GM20431 (cell line): ENCODE measurements around the gene GSG1L.

Experiments used
- in situ Hi-C: fragments of 300-500 bp; cut with MseI, MboI; formaldehyde crosslinking; loops from one replicate; pipeline ENCODE4 v1.15.0; 2020; ENCODE audit warnings: low sequenced_read_pairs; ENCODE audit not compliant: unreplicated experiment

The GSG1L gene

GRCh38 chr16:28039493-28039892, 24.0 kb downstream of the GSG1L start:
- in situ Hi-C loops = no loop called here

- in situ Hi-C loops = no loop called here
Measured at GRCh38 chr16:28038409-28038808, 25.1 kb downstream of the GSG1L start.

- in situ Hi-C loops = no loop called here
Measured at GRCh38 chr16:28035866-28036393, 27.6 kb downstream of the GSG1L start.

DNA sequence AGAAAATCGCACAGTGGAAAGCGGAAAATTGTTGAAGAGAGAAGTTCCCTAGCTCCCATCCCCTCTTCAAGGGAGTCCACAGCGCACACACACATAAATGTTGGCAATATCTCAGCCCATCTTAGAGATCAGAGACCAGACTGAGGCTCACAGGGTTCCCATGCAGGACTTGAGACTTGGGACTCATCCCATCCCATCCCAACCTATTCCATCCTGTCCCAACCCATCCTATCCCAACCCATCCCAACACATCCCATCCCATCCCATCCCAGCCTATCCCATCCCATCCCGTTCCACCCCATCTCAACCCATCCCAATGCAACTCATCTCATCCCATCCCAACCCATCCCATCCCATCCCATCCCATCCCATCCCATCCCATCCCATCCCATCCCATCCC, 29.6 kb downstream of the GSG1L start:
- in situ Hi-C loops = no loop called here

DNA sequence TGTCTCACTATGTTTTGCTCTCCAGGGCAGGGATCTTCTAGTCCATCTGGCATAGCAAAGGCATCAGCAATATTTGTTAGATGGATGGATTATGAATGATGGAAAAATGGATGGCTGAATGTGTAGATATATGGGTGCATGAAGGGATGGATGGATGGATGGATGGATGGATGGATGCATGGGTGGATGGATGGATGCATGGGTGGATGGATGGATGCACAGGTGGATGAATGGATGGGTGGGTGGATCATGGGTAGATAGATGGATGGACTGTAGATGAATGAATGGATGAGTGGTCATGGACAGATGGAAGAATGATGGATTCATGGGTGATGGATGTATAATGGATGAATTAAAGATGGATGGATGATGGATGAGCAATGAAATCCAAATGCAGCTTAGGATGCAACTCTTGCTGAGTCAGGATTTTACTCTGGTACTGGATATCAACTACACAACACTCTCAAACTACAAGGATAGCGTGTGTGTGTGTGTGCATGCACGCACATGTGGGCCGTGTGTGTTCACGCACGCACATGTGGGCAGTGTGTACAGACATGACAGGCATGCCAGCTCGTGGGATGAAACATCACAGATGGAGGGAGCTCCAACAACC, 34.0 kb downstream of the GSG1L start:
- in situ Hi-C loops = no loop called here

DNA sequence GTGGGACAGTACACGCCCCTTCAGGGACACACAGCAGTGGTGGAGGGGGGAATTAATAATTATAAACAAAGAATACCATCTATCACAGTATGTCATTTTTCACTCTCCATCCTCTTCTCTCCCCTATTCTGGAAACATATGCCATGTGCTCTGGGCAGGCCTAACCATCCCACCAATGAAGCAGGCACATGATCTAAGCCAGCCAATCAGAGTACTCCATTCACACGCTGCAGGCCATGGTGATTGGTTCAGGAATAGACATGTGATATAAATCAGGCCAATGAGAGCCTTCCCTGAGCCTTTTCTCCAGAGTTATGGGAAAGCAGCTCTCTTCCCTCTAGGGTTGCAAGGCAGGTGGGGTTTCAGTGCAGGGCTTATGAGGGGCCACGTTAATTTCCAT, 36.5 kb downstream of the GSG1L start:
- in situ Hi-C loops = no loop called here

GRCh38 chr16:28025631-28026030, 37.9 kb downstream of the GSG1L start:
- in situ Hi-C loops = no loop called here

GRCh38 chr16:28019218-28019617, 44.3 kb downstream of the GSG1L start:
- in situ Hi-C loops = no loop called here

- in situ Hi-C loops = no loop called here
Measured at GRCh38 chr16:28014851-28015250, 48.7 kb downstream of the GSG1L start.

GRCh38 chr16:28013878-28014277, 49.6 kb downstream of the GSG1L start:
- in situ Hi-C loops = no loop called here

DNA sequence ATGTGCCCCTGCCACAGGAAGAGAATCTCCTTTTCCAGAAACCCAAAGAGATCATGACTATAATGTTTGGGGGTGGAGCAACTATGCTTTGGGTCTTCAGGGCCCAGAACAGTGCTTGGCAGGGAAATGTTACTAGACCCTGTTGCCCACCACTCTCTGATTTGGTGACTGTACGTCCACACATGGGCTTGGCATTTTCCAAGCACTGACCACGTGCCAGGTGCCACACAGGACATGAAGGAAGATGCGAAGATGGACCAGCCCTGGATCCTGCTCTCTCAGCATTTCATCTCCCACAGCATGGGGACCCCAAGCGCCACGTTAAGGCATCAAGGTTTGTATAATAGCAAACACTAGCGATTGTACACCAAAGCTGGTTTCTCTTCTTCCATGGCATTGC, 50.1 kb downstream of the GSG1L start:
- in situ Hi-C loops = no loop called here

DNA sequence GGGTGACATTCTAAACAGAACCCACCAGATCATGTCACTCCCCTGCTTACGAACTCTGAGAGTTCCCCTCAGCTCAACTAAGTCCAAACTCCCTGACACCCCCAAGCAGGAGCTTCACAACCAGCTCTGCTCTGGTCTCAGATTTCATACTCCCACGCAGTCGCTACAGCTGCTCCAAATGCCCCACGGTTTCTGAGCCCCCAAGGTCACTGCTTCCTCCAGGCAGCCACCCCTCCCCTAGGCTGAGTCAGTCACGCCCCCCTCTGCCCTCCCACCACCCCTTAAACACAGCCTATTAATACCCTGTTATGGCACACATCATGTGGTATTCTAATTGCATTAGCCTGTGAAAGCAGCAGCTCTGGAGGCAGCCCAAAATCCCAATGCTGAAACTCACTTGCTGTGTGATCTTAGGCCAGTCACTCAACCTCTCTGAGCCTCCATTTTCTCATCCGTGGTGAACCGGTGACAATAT, 51.5 kb downstream of the GSG1L start:
- in situ Hi-C loops = no loop called here

DNA sequence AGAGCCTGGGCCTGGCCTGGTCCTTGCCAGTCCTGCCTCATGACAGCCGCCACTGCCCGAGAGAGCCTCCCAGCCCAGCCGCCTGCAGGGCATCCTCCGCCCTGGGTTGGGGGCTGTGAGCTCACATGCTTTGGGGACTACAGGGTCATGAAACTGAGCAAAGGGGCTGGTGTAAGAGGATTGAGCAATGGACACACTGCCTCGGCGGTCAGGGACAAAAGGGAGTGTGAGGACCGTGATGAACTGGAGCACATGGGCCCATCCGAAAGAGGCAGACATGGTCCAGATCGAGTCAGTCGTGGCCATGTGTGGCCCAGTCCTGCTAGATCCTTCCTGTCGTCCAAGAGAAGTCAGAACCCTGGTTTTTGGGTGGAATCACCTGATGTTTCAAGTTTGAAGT, 52.3 kb downstream of the GSG1L start:
- in situ Hi-C loops = no loop called here

GRCh38 chr16:28010671-28011070, 52.8 kb downstream of the GSG1L start:
- in situ Hi-C loops = no loop called here

DNA sequence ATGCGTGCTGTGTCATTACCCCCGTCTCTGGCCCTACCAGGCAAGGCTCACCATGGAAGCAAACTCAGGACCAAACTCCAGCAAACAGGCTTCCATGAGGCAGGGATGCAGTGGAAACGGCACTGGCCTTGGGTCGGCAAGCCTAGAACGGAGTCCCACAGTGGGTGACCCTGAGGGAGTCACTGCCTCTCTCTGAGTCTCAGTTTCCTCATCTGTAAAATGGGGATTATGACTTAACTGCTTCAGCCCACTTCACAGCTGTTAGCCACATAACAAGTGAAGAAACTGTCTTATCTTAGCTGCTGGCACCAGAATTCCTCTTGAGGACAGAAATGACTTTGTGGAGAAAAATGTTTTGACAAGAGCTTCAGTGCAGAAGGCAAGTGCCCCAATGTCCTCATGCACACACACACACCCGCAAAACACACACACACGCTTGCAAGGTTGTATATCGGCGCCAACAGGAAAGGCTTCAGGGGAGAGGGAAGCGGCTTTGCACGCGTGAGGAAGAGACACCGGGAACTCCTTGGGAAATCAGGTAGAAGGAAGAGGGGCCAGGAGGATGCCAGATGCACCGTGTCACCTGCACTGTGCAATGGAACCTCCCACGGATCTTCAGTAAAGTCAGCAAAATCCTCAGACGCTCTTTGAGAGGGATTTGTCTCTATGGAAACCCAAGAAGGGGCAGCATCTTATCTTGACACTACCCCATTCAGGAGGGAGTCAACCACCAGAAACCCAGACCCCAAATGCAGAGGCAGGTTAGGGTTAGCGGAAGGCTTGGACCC, 53.7 kb downstream of the GSG1L start:
- in situ Hi-C loops = no loop called here

DNA sequence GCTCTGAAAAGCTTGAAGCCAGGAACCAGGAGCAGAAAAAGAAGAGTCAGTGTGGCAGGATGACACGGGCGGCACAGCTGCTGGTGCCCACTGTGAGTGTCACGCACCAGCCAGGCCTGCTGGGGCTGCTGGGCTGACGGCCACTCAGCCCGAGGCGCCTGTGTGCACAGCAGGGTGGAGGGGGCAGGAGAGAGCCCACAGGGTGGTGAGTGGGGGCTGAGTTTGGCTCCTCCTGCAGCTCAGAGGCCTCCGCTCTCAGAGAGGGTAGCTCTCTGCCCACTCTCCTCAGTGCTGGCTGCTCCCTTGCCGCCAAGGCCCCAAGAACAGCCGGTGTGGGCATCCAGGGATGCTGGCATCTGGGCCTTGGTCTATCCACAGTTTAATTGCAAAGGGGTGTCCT, 59.6 kb downstream of the GSG1L start:
- in situ Hi-C loops = no loop called here

DNA sequence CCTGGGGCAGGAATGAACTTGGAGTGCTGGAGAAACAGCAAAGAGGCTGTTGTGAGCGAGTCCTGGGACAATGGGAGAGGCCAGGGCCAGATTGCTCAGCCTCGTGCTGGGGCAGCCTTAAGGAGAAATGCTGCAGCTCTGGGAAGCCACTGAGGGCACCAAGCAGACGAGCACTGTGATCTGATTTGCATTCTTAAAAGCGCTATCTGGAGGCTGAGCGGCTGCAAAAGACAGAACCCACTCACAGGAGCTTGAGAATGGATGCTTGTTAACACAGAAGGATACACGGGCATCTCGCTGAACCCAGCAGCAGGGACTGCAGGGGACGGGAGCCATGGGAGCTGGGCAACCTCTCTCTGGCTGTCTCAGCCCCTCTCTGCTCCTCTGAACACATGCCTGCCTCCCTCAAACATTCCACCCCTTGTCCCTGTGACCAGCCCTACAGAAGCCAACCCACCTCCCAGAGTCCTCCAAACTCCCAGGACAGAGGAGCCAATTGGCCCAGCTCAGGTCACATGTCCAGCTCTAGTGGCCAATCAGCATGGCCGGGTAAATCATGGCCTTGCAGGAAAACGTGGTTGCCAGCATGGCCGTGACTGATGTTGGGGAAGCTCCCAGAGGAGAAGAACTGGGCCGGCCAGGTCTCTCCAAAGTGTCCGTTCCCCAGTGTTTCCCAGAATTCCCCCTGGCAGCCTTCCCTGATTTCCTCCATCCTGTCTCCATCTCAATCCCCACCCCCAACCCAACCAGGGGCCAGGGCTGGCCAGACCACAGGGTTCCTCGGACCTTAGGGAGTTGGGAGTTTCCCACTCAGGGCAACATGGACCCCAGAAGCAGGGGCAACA, 60.3 kb downstream of the GSG1L start:
- in situ Hi-C loops = no loop called here

DNA sequence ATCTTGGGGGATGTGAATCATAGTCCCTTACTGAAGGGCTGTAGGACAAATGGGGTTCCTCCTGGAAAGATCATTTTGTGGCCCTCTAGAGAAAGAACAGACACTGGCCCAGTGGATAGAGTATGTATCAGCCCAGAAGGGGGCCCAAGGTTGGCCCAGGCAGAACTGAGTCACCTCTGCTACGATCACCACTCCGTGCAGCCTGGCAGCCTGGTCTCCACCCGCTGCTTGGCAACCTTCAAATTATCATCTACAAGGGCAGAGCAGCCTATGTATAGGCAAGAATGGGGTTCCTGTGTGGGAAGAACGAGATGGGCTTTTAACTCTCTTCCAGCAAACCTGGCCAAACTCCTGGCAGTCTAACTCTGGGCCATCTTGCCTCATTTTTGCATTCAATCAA, 61.9 kb downstream of the GSG1L start:
- in situ Hi-C loops = no loop called here

- in situ Hi-C loops = no loop called here
Measured at GRCh38 chr16:28001184-28001583, 62.3 kb downstream of the GSG1L start.

GRCh38 chr16:28000314-28001169, 63.0 kb downstream of the GSG1L start:
- in situ Hi-C loops = no loop called here
